CD4-positive, alpha-beta T cell treated with Interleukin-15 for 4 hours (primary cell): ENCODE results near the gene ATP8B1.

Source experiments
- DNase-seq: peaks from one replicate; pipeline ENCODE4 v3.0.0-alpha.2; 2020; ENCODE audit warnings: low spot score

ATP8B1 gene

GRCh38 chr18:57819119-57819518 lies 16.0 kb upstream of the ATP8B1 start:
- DNase-seq: no peak

GRCh38 chr18:57816208-57816954 lies 13.3 kb upstream of the ATP8B1 start:
- DNase-seq: no peak

- no peak for DNase-seq
Observed at GRCh38 chr18:57814555-57814954, 11.4 kb upstream of the ATP8B1 start.

GRCh38 chr18:57813245-57813644 lies 10.1 kb upstream of the ATP8B1 start:
- no peak for DNase-seq

GRCh38 chr18:57812126-57812477 lies 9.0 kb upstream of the ATP8B1 start:
- no peak for DNase-seq

- DNase-seq: no peak
Observed at GRCh38 chr18:57811477-57812125, 8.5 kb upstream of the ATP8B1 start.

- no peak for DNase-seq
Observed at GRCh38 chr18:57809190-57809589, 6.1 kb upstream of the ATP8B1 start.

GRCh38 chr18:57807336-57808117 lies 4.4 kb upstream of the ATP8B1 start:
- DNase-seq: no peak

GRCh38 chr18:57806978-57807285 lies 3.8 kb upstream of the ATP8B1 start:
- no peak for DNase-seq

- no peak for DNase-seq
Observed at GRCh38 chr18:57806201-57806977, 3.3 kb upstream of the ATP8B1 start.

GRCh38 chr18:57805117-57805516 lies 2.0 kb upstream of the ATP8B1 start:
- DNase-seq: no peak

- no peak for DNase-seq
Observed at GRCh38 chr18:57804557-57804956, 1.4 kb upstream of the ATP8B1 start.

- DNase-seq: no peak
Observed at GRCh38 chr18:57802213-57803102, 657 bp downstream of the ATP8B1 start.

GRCh38 chr18:57801761-57802212 lies 1.3 kb downstream of the ATP8B1 start:
- DNase-seq: no peak

- no peak for DNase-seq
Observed at GRCh38 chr18:57801325-57801724, 1.8 kb downstream of the ATP8B1 start.

- DNase-seq: no peak
Observed at GRCh38 chr18:57798713-57799373, 4.3 kb downstream of the ATP8B1 start.

- DNase-seq: no peak
Observed at GRCh38 chr18:57797209-57797651, 5.9 kb downstream of the ATP8B1 start.

- no peak for DNase-seq
Observed at GRCh38 chr18:57794951-57795728, 8.0 kb downstream of the ATP8B1 start.

GRCh38 chr18:57793302-57793986 lies 9.7 kb downstream of the ATP8B1 start:
- DNase-seq: no peak
